ENCODE measurements around the gene ALG10.
A peak's percentile ranks its signal among the peaks of the same experiment; 100 is the strongest.
"Not testable (repeated sequence)": the region's sequence is repeated elsewhere in the genome, so short reads cannot be mapped to it uniquely, and the experiment has no call there.

The ALG10 gene

GRCh38 chr12:34022079-34022830 is at the start of gene ALG10:
Gene ALG10 (plus strand): TSS chr12:34022496. CDS start chr12:34022600, 104 bp downstream.
- peak; percentile 93 for DNase-seq (ENCODE audit: low spot score)

- DNase-seq (ENCODE audit: low spot score) = not testable (repeated sequence)
Measured at GRCh38 chr12:33972884-33973283, 49.4 kb upstream of the ALG10 start.

- DNase-seq (ENCODE audit: low spot score) = no peak
Measured at GRCh38 chr12:33977887-33978286, 44.4 kb upstream of the ALG10 start.

- DNase-seq (ENCODE audit: low spot score) = no peak
Measured at GRCh38 chr12:33988197-33988805, 34.0 kb upstream of the ALG10 start.

GRCh38 chr12:33988913-33989312 is 33.4 kb upstream of the ALG10 start:
- no peak for DNase-seq (ENCODE audit: low spot score)

GRCh38 chr12:33994857-33995808 is 27.2 kb upstream of the ALG10 start:
- no peak for DNase-seq (ENCODE audit: low spot score)

- DNase-seq (ENCODE audit: low spot score) = not testable (repeated sequence)
Measured at GRCh38 chr12:34008835-34009234, 13.5 kb upstream of the ALG10 start.

GRCh38 chr12:34016361-34016760 is 5.9 kb upstream of the ALG10 start:
- no peak for DNase-seq (ENCODE audit: low spot score)

GRCh38 chr12:34021071-34021470 is 1.2 kb upstream of the ALG10 start:
- no peak for DNase-seq (ENCODE audit: low spot score)

- DNase-seq (ENCODE audit: low spot score) = peak; percentile 24
Measured at GRCh38 chr12:34027661-34028060, 5.4 kb downstream of the ALG10 start.

GRCh38 chr12:34030591-34030990 is 8.3 kb downstream of the ALG10 start:
- DNase-seq (ENCODE audit: low spot score) = no peak

GRCh38 chr12:34033628-34034296 is 11.5 kb downstream of the ALG10 start:
- DNase-seq (ENCODE audit: low spot score) = peak; percentile 11

- not testable (repeated sequence) for DNase-seq (ENCODE audit: low spot score)
Measured at GRCh38 chr12:34038357-34038756, 16.1 kb downstream of the ALG10 start.

GRCh38 chr12:34046570-34046969 is 24.3 kb downstream of the ALG10 start:
- no peak for DNase-seq (ENCODE audit: low spot score)

- not testable (repeated sequence) for DNase-seq (ENCODE audit: low spot score)
Measured at GRCh38 chr12:34047855-34048254, 25.6 kb downstream of the ALG10 start.

GRCh38 chr12:34048714-34049113 is 26.4 kb downstream of the ALG10 start:
- no peak for DNase-seq (ENCODE audit: low spot score)

- DNase-seq (ENCODE audit: low spot score) = no peak
Measured at GRCh38 chr12:34051486-34051885, 29.2 kb downstream of the ALG10 start.

GRCh38 chr12:34054938-34055337 is 32.6 kb downstream of the ALG10 start:
- DNase-seq (ENCODE audit: low spot score) = no peak

All from AG20443 (cell line).